ENCODE measurements around the gene TRHDE.

DNA sequence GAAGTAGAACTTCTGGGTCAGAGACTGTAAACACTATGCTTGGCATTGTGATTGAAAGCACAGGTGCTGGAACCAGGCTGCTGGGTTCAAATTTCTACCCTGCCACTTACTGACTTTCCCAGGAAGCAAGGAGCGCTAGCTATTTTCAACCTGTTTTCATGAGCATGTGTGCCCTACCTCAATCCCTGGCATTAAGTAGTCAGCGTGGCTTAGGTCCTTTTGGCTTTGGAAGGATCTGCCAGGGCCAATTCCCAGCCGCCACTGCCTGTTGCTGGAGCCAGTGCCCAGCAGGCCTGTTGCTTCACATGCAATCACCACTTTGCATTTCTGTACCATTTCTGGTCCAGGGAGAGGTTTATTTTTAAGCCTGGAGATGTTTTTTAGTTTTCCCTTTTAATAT is 196.3 kb downstream of the TRHDE start:
- TF ChIP-seq NCOA6 (IDR thresholded peaks at IDR 0.05) (no peak), HDAC6 (IDR thresholded peaks at IDR 0.05; ENCODE audit: low read depth, low read length) (no peak), SRF (CRISPR knock-in tag; IDR thresholded peaks at IDR 0.05) (no peak), SP1 (CRISPR knock-in tag; IDR thresholded peaks at IDR 0.05) (no peak), EP300 (IDR thresholded peaks at IDR 0.05; ENCODE audit: low read length) (no peak), NCOR1 (IDR thresholded peaks at IDR 0.05) (no peak)
- TF ChIP-seq, protein P1, sequence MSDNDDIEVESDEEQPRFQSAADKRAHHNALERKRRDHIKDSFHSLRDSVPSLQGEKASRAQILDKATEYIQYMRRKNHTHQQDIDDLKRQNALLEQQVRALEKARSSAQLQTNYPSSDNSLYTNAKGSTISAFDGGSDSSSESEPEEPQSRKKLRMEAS (CRISPR knock-in tag; IDR thresholded peaks at IDR 0.05), result no peak
- TF ChIP-seq, protein P2, sequence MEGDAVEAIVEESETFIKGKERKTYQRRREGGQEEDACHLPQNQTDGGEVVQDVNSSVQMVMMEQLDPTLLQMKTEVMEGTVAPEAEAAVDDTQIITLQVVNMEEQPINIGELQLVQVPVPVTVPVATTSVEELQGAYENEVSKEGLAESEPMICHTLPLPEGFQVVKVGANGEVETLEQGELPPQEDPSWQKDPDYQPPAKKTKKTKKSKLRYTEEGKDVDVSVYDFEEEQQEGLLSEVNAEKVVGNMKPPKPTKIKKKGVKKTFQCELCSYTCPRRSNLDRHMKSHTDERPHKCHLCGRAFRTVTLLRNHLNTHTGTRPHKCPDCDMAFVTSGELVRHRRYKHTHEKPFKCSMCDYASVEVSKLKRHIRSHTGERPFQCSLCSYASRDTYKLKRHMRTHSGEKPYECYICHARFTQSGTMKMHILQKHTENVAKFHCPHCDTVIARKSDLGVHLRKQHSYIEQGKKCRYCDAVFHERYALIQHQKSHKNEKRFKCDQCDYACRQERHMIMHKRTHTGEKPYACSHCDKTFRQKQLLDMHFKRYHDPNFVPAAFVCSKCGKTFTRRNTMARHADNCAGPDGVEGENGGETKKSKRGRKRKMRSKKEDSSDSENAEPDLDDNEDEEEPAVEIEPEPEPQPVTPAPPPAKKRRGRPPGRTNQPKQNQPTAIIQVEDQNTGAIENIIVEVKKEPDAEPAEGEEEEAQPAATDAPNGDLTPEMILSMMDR (IDR thresholded peaks at IDR 0.05 in 2 of 3, conservative IDR thresholded peaks at IDR 0.05 in 1 of 3; ENCODE audit: insufficient read depth in 2 of 3, low read depth in 1 of 3, low read length in 3 of 3), result no peak
- TF ChIP-seq, protein P3, sequence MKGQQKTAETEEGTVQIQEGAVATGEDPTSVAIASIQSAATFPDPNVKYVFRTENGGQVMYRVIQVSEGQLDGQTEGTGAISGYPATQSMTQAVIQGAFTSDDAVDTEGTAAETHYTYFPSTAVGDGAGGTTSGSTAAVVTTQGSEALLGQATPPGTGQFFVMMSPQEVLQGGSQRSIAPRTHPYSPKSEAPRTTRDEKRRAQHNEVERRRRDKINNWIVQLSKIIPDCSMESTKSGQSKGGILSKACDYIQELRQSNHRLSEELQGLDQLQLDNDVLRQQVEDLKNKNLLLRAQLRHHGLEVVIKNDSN (CRISPR knock-in tag; IDR thresholded peaks at IDR 0.05), result no peak
